ENCODE results near the gene NCKIPSD.

The NCKIPSD gene

GRCh38 chr3:48647714-48648113 is 38.0 kb downstream of the NCKIPSD start:
- no peak for TF ChIP-seq CTCF (IDR thresholded peaks at IDR 0.05; ENCODE audit: control insufficient read depth, extremely low read depth, insufficient read depth)
- no peak overlapping the region for H3K4me3 ChIP-seq (ENCODE audit: low read depth, low read length)
- no peak for DNase-seq (ENCODE audit: low read depth)

GRCh38 chr3:48644898-48645760 is 40.6 kb downstream of the NCKIPSD start:
- H3K4me3 ChIP-seq (ENCODE audit: low read depth, low read length): no peak overlapping the region
- no peak for TF ChIP-seq CTCF (IDR thresholded peaks at IDR 0.05; ENCODE audit: control insufficient read depth, extremely low read depth, insufficient read depth)
- DNase-seq (ENCODE audit: low read depth): no peak

- H3K4me3 ChIP-seq (ENCODE audit: low read depth, low read length): no peak overlapping the region
These were observed 43.1 kb downstream of the NCKIPSD start for GRCh38 chr3:48642605-48643004.

GRCh38 chr3:48641396-48641795 is 44.3 kb downstream of the NCKIPSD start:
- H3K4me3 ChIP-seq (ENCODE audit: low read depth, low read length): no peak overlapping the region
- DNase-seq (ENCODE audit: low read depth): no peak
- TF ChIP-seq CTCF (IDR thresholded peaks at IDR 0.05; ENCODE audit: control insufficient read depth, extremely low read depth, insufficient read depth): no peak

More at GRCh38 chr3:48642605-48643004, 43.1 kb downstream of the NCKIPSD start:
- no peak for DNase-seq (ENCODE audit: low read depth)
- no peak for TF ChIP-seq CTCF (IDR thresholded peaks at IDR 0.05; ENCODE audit: control insufficient read depth, extremely low read depth, insufficient read depth)

GRCh38 chr3:48639944-48640606 is 45.6 kb downstream of the NCKIPSD start:
- DNase-seq (ENCODE audit: low read depth): no peak
- H3K4me3 ChIP-seq (ENCODE audit: low read depth, low read length): no peak overlapping the region
- TF ChIP-seq CTCF (IDR thresholded peaks at IDR 0.05; ENCODE audit: control insufficient read depth, extremely low read depth, insufficient read depth): no peak

- no peak for DNase-seq (ENCODE audit: low read depth)
- no peak overlapping the region for H3K4me3 ChIP-seq (ENCODE audit: low read depth, low read length)
- no peak for TF ChIP-seq CTCF (IDR thresholded peaks at IDR 0.05; ENCODE audit: control insufficient read depth, extremely low read depth, insufficient read depth)
These were observed 48.4 kb downstream of the NCKIPSD start for GRCh38 chr3:48637305-48637704.
